NCI-H345 treated with DMSO at 0.1 percent for 48 hours (cell line): Measurements from ENCODE around the gene MAST3.
A peak's percentile ranks its signal among the peaks of the same experiment; 100 is the strongest.

Experiments
- DNase-seq: peaks from one replicate; lab custom pipeline; 2025; ENCODE audit not compliant: unreplicated experiment; lab: John Stamatoyannopoulos, UW

MAST3 gene

GRCh38 chr19:18174983-18175382, 77.4 kb downstream of the MAST3 start:
- DNase-seq, result no peak

DNA sequence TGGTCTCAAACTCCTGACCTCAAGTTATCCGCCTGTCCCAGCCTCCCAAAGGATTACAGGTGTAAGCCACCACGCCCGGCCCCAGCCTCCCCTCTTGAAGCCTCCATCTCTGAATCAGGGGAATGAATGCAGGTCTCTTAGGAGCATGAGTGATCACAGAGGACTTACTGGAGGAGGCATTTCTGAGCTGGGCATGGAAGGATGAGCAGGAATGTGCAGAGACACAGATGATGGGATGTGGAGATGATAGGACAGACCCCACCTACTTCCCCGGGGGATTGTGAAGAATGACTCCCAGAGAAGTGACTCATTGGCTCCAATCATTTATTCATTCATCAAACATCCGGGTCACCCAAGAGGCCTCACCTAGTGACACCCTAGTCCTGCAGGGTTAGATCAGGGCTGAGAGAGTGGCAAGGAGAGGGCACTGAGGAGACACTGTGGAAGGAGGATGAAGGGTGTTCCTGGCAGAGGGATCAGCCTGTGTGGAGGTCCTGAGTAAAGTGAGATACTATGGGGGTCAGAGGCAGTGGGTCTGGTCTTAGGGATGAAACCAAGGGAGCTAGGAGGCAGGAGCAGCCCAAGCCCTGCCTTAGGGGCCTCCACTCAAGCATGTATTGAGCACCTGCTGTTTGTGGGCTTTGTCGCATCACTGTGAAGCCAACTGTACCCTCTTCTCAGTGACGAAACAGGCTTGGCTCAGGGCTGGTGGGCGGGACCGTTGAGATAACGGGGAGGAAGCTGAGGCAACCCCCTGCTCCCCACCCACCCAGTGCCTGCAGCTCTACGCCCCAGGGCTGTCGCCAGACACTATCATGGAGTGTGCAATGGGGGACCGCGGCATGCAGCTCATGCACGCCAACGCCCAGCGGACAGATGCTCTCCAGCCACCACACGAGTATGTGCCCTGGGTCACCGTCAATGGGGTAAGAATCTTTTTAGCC, 79.1 kb downstream of the MAST3 start:
- DNase-seq, result no peak

GRCh38 chr19:18179957-18180356, 82.4 kb downstream of the MAST3 start:
- DNase-seq, result no peak

DNA sequence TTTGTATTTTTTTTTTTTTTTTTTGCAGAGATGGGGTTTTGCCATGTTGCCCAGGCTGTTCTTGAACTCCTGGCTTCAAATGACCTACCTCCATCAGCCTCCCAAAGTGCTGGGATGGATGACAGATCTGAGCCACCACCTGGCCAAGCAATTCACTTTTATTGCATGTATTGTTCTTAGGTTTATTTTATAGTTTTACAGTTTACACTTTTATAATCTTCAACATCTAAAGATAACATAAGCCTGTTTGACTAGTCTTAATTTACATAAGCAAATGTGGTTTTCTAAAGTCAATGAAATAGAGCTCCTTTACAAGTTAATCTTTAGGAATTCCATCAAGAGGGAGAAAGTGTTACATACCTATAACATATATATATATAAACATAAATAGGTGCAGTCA, 86.0 kb downstream of the MAST3 start:
- no peak for DNase-seq

- no peak for DNase-seq
These were observed 88.0 kb downstream of the MAST3 start for GRCh38 chr19:18185538-18185937.

GRCh38 chr19:18190278-18190677, 92.7 kb downstream of the MAST3 start:
- no peak for DNase-seq

GRCh38 chr19:18191640-18192062, 94.1 kb downstream of the MAST3 start:
- DNase-seq, result no peak

- DNase-seq, result peak; percentile 98
These were observed 95.3 kb downstream of the MAST3 start, which contains the start of gene MPV17L2 for GRCh38 chr19:18192673-18193387. TSS of gene MPV17L2 (plus strand) at chr19:18193218. CDS start at chr19:18193282, 64 bp downstream.

DNA sequence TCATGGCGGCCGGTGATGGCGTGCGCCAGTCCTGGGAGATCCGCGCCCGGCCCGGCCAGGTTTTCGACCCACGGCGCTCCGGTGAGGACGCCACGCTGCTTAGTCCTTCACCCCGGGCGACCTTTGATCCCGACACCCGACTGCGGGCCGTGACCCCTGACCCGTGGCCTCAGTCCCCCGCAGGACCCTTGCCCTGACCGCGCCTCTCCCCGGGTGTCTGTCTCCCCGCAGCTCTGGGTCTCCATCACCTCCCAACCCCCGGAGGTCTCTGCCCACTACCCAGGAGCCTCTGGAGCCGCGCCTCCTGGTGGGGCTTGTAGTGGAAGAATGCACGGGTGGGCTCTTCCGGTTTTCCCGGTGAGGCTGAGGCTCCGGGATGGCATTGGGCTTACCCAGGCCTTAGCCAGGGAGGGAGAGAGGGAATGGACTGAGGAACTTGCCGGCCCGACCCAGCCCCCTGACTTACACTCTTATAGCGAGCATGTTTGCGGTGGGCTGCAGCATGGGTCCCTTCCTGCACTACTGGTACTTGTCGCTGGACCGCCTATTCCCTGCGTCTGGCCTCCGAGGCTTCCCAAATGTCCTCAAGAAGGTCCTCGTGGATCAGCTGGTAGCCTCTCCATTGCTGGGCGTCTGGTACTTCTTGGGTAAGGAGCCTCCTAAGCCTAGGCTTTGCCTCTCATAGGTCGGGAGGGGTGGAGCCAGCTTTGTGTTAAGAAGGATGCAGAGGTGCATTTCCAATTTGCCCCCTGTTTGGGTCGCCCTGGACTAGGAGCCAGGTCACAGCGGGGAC, 96.0 kb downstream of the MAST3 start:
- DNase-seq, result no peak

- DNase-seq, result no peak
These were observed 96.6 kb downstream of the MAST3 start for GRCh38 chr19:18194181-18194530.

DNA sequence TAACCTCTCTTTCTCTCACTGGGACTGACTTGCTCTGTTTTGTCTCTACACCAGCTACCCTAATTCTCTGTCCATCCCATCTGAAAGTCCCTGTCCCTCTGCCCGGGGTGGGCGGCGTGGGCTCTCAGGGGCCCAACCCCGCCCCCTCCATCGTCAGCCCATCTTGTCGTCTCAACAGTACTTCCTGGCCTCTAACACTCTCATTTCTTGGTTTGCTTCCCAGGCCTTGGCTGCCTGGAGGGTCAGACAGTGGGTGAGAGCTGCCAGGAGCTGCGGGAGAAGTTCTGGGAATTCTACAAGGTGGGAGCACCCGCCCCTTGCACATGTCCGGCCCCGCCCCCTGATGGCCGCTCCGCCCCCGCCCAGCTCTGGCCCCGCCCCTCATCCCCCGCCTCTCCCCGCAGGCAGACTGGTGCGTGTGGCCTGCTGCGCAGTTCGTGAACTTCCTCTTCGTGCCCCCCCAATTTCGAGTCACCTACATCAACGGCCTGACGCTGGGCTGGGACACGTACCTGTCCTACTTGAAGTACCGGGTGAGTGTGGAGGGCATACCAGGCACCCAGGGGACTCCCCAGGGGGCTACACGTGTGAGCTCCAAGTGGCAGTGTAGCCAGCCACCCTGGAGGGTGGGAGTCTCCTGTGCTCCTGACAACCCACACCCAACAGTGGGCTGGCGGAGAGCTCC, 97.1 kb downstream of the MAST3 start:
- DNase-seq, result no peak

DNA sequence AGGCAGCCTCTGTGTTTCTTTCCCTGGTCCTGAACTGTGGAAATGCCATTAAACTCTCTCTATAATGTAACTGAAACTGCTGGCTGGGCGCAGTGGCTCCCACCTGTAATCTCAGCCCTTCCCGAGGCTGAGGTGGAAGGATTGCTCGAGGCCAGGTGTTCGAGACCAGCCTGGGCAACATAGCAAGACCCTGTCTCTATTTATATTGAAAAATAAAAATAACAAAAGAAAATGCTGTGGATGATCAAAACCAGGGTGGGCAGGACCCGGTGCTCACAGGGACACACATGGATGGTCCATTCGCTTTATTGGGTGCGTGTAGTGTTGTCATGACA, 98.9 kb downstream of the MAST3 start:
- no peak for DNase-seq

- no peak for DNase-seq
These were observed 99.7 kb downstream of the MAST3 start for GRCh38 chr19:18197306-18197705.

- DNase-seq, result no peak
These were observed 100.4 kb downstream of the MAST3 start for GRCh38 chr19:18197941-18198340.

DNA sequence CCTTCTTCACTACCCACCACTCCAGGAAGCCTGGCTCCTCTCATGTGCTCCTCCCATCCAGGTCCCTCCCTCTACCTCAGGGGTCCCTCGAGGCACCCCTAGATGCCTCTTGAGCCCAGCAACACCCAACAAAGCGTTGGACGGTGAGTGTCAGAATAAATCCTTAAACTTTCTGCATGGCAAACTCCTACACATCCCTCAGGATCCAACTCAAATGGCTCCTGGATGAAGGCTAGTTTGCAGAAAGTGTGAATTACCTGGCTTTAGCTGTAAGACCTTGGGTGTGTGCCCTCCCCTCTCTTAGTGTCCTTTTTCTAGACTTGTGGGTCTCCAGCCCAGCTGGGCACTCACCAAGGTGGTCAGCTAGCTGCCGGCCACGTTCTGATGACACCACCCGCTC, 100.8 kb downstream of the MAST3 start:
- no peak for DNase-seq
